SK-N-SH (cell line): ENCODE measurements around the gene DPH7. TPM values are rescaled to one million over a fixed set of nuclear protein-coding genes. Genes with fewer than 3 reads are reported as not detected.
A peak's percentile ranks its signal among the peaks of the same experiment; 100 is the strongest.

Experiments used
- CTCF ChIA-PET: fragments of 300-600, 350-600 bp; formaldehyde crosslinking; extraction: SDS; loops from one replicate; lab custom pipeline; 2021; lab: Yijun Ruan, JAX
- POLR2A ChIA-PET: fragments of 350-600 bp; sonication (Branson Sonifier 250); formaldehyde crosslinking; extraction: SDS; loops from one replicate; lab custom pipeline; 2020; ENCODE audit warnings: antibody characterized with exemption, inconsistent platforms; lab: Yijun Ruan, JAX
- DNase-seq: peaks from one replicate; pipeline ENCODE4 v3.0.0; 2012
- H2AFZ ChIP-seq: fragments of 200-600 bp; sonication (generic); 2 replicates; pipeline ENCODE4 v1.8.1; 2016; ENCODE audit warnings: antibody characterized with exemption, mild to moderate bottlenecking, low read depth
- H3F3A ChIP-seq: fragments of 200-600 bp; sonication (generic); replicated peaks from 2 replicates; pipeline ENCODE3; 2016; ENCODE audit warnings: antibody characterized with exemption, mild to moderate bottlenecking; ENCODE audit not compliant: insufficient read depth
- H3K27ac ChIP-seq, 2 experiments: fragments of 200-500 bp in 1 of 2; fragments of 200-600 bp in 1 of 2; sonication (Bioruptor generic) in 1 of 2; sonication (generic), shearing (Covaris generic) in 1 of 2; 2 replicates each; pipeline versions ENCODE4 v1.5.1 to v1.6.1; 2014 to 2016; ENCODE audit warnings: low read depth in 2 of 2, inconsistent platforms in 1 of 2, low read length in 1 of 2, mild to moderate bottlenecking in 1 of 2, mixed read lengths in 1 of 2
- H3K27me3 ChIP-seq: fragments of 200-600 bp; sonication (generic), shearing (Covaris generic); 2 replicates; pipeline ENCODE4 v1.6.1; 2016; ENCODE audit warnings: mixed run types; ENCODE audit not compliant: insufficient read depth
- H3K36me3 ChIP-seq, 2 experiments: fragments of 200-500 bp in 1 of 2; fragments of 200-600 bp in 1 of 2; sonication (Bioruptor generic) in 1 of 2; sonication (generic) in 1 of 2; replicated peaks in 1 of 2; 2 replicates each; pipeline versions ENCODE3 to v1.5.1; 2014 to 2016; ENCODE audit warnings: low read length in 1 of 2, mild to moderate bottlenecking in 1 of 2; ENCODE audit not compliant: insufficient read depth in 2 of 2, control insufficient read depth in 1 of 2
- H3K4me1 ChIP-seq, 2 experiments: fragments of 200-500 bp in 1 of 2; fragments of 200-600 bp in 1 of 2; sonication (Bioruptor generic) in 1 of 2; sonication (generic), shearing (Covaris generic) in 1 of 2; 2 replicates each; pipeline versions ENCODE4 v1.5.1 to v1.6.1; 2014 to 2016; ENCODE audit warnings: low read depth in 1 of 2, low read length in 1 of 2, mixed run types in 1 of 2; ENCODE audit not compliant: insufficient read depth in 2 of 2, control insufficient read depth in 1 of 2
- H3K4me2 ChIP-seq: fragments of 200-600 bp; sonication (generic), shearing (Covaris generic); 2 replicates; pipeline ENCODE4 v1.6.1; 2017; ENCODE audit warnings: mixed run types
- H3K4me3 ChIP-seq, 2 experiments: fragments of 200-500 bp in 1 of 2; fragments of 200-600 bp in 1 of 2; sonication (Bioruptor generic) in 1 of 2; sonication (generic), shearing (Covaris generic) in 1 of 2; 2 replicates each; pipeline versions ENCODE4 v1.5.1 to v1.8.1; 2014 to 2016; ENCODE audit warnings: low read depth in 2 of 2, inconsistent platforms in 1 of 2, low read length in 1 of 2, mild to moderate bottlenecking in 1 of 2, mixed read lengths in 1 of 2, moderate library complexity in 1 of 2
- H3K79me2 ChIP-seq: fragments of 200-600 bp; sonication (generic); 2 replicates; pipeline ENCODE4 v1.8.1; 2017; ENCODE audit warnings: mild to moderate bottlenecking; ENCODE audit not compliant: insufficient read depth
- H3K9ac ChIP-seq: fragments of 200-600 bp; sonication (generic); 2 replicates; pipeline ENCODE4 v1.6.1; 2017; ENCODE audit warnings: mixed run types
- H3K9me2 ChIP-seq: fragments of 200-600 bp; sonication (generic); 2 replicates; pipeline ENCODE4 v1.6.1; 2017; ENCODE audit warnings: mixed run types
- H3K9me3 ChIP-seq: fragments of 200-600 bp; sonication (generic); 2 replicates; pipeline ENCODE4 v1.6.1; 2017; ENCODE audit warnings: mixed run types, mild to moderate bottlenecking, moderate library complexity
- H4K20me1 ChIP-seq: fragments of 200-600 bp; sonication (generic); 2 replicates; pipeline ENCODE4 v1.6.1; 2017; ENCODE audit warnings: mild to moderate bottlenecking, mixed run types; ENCODE audit not compliant: insufficient read depth
- CHD2 ChIP-seq: fragments of 150-350 bp; IDR thresholded peaks from 2 replicates; pipeline ENCODE4 v1.6.1; 2018; ENCODE audit warnings: low read length; ENCODE audit not compliant: partially characterized antibody
- ELF1 ChIP-seq: IDR thresholded peaks from 2 replicates; pipeline ENCODE4 v1.4.0; 2012
- EP300 ChIP-seq, 2 experiments: IDR thresholded peaks; 2 replicates each; pipeline versions ENCODE4 v1.4.0 to v1.6.1; 2012; ENCODE audit warnings: borderline replicate concordance in 1 of 2, low read depth in 1 of 2, low read length in 1 of 2
- EZH2phosphoT487 ChIP-seq: fragments of 200-600 bp; sonication (generic); IDR thresholded peaks from 2 replicates; pipeline ENCODE4 v1.6.1; 2017; ENCODE audit warnings: low read depth, mixed run types, mild to moderate bottlenecking, antibody characterized with exemption, moderate library complexity, borderline replicate concordance
- FOXJ3 ChIP-seq: sonication (generic); formaldehyde crosslinking; IDR thresholded peaks from 2 replicates; pipeline ENCODE4 v1.5.1; 2020; ENCODE audit warnings: mild to moderate bottlenecking, missing genetic modification reagents
- FOXM1 ChIP-seq: IDR thresholded peaks from 2 replicates; pipeline ENCODE4 v1.4.0; 2012; ENCODE audit warnings: low read depth, mild to moderate bottlenecking
- GABPA ChIP-seq: IDR thresholded peaks from 2 replicates; pipeline ENCODE4 v1.4.0; 2012; ENCODE audit warnings: low read depth, mild to moderate bottlenecking
- JUND ChIP-seq: IDR thresholded peaks from 2 replicates; pipeline ENCODE4 v1.4.0; 2012
- MAX ChIP-seq: IDR thresholded peaks from 2 replicates; pipeline ENCODE4 v1.4.0; 2012; ENCODE audit warnings: low read depth
- MEF2A ChIP-seq: IDR thresholded peaks from 2 replicates; pipeline ENCODE4 v1.4.0; 2012; ENCODE audit warnings: low read depth, borderline replicate concordance
- MXI1 ChIP-seq: IDR thresholded peaks from 2 replicates; pipeline ENCODE4 v1.6.1; 2012; ENCODE audit warnings: mild to moderate bottlenecking, low read depth, low read length, improper control_type of control experiment
- NRF1 ChIP-seq: IDR thresholded peaks from 2 replicates; pipeline ENCODE4 v1.6.1; 2012; ENCODE audit warnings: low read depth, mild to moderate bottlenecking, low read length
- PBX3 ChIP-seq: IDR thresholded peaks from 2 replicates; pipeline ENCODE4; 2012
- POLR2AphosphoS5 ChIP-seq: IDR thresholded peaks from 2 replicates; pipeline ENCODE4 v1.6.1; 2012; ENCODE audit warnings: low read depth, low read length
- RAD21 ChIP-seq: IDR thresholded peaks from 2 replicates; pipeline ENCODE4 v1.6.1; 2012; ENCODE audit warnings: mild to moderate bottlenecking, low read length
- RCOR1 ChIP-seq: fragments of 150-350 bp; IDR thresholded peaks from 2 replicates; pipeline ENCODE4 v1.6.1; 2017; ENCODE audit warnings: antibody characterized with exemption, low read length
- RXRA ChIP-seq: IDR thresholded peaks from 2 replicates; pipeline ENCODE4 v1.4.0; 2012; ENCODE audit warnings: low read depth, mild to moderate bottlenecking, borderline replicate concordance
- SIN3A ChIP-seq: IDR thresholded peaks from 2 replicates; pipeline ENCODE4 v1.6.1; 2012; ENCODE audit warnings: low read depth, mild to moderate bottlenecking, low read length, moderate library complexity, borderline replicate concordance
- SMC3 ChIP-seq: IDR thresholded peaks from 2 replicates; pipeline ENCODE4 v1.6.1; 2012; ENCODE audit warnings: low read depth, low read length, improper control_type of control experiment
- TAF1 ChIP-seq: IDR thresholded peaks from 2 replicates; pipeline ENCODE4 v1.6.1; 2012; ENCODE audit warnings: low read depth, mild to moderate bottlenecking, low read length, moderate library complexity, borderline replicate concordance
- TCF12 ChIP-seq: IDR thresholded peaks from 2 replicates; pipeline ENCODE4 v1.4.0; 2012
- USF1 ChIP-seq: IDR thresholded peaks from 2 replicates; pipeline ENCODE4 v1.4.0; 2012; ENCODE audit warnings: low read depth, borderline replicate concordance
- ZBTB33 ChIP-seq: IDR thresholded peaks from 2 replicates; pipeline ENCODE4 v1.4.0; 2012; ENCODE audit warnings: low read depth, borderline replicate concordance
- WGBS: methylation state at CpG from one replicate; pipeline ENCODE4 v1.1.6; 2017; ENCODE audit warnings: low lambda C conversion rate; 5-methylcytosine and 5-hydroxymethylcytosine counted together
- polyA plus RNA-seq, 3 experiments: library from polyadenylated mRNA; depleted of rRNA; stranded (reverse); fragments of >200 nt; gene quantifications; 2 replicates each; pipeline ENCODE4 v1.2.3, GENCODE V29; 2012

Gene DPH7
- polyA plus RNA-seq, 1 of the 3 experiments (the other 2 are of a cell fraction), result 59.9 TPM

- H3K4me3 ChIP-seq, result peak within 1 kb of the TSS; percentile 94 to 97
- peaks cover 11% of the 10 kb centered on the region for H3F3A ChIP-seq
- TF ChIP-seq NRF1, result peak; percentile 100
- TF ChIP-seq ZBTB33, result peak; percentile 65; the same call in 1 of the 2 replicates
- TF ChIP-seq TAF1, result peak; percentile 72
- peak; percentile 67; the same call in 1 of the 2 replicates for TF ChIP-seq SIN3A
- no peak for TF ChIP-seq MEF2A
- no peak for TF ChIP-seq USF1
- peak; percentile 82 for TF ChIP-seq GABPA
- TF ChIP-seq EP300 (IDR thresholded peaks at IDR 0.05; ENCODE audit: borderline replicate concordance in 1 of 2, low read depth in 1 of 2, low read length in 1 of 2), result no peak
- peak; percentile 61 for TF ChIP-seq MAX
- no peak for TF ChIP-seq RCOR1
- no peak for TF ChIP-seq JUND
- TF ChIP-seq RAD21, result no peak
- peak; percentile 40 for TF ChIP-seq CHD2
- no peak for TF ChIP-seq EZH2phosphoT487
- TF ChIP-seq FOXM1, result 0 out of 2 replicates have a peak, but pooled peaks have one; percentile 24
- peak; percentile 67 for TF ChIP-seq POLR2AphosphoS5
- no peak for TF ChIP-seq RXRA
- TF ChIP-seq TCF12, result no peak
- peak; percentile 55; the same call in 1 of the 2 replicates for TF ChIP-seq ELF1
- no peak for TF ChIP-seq SMC3
- no peak for TF ChIP-seq FOXJ3
- TF ChIP-seq MXI1, result peak; percentile 72; the same call in 1 of the 2 replicates
- TF ChIP-seq PBX3, result peak; percentile 6; the same call in 1 of the 2 replicates
- TF ChIP-seq, all 33 proteins: peak for 12
- 9% methylated on average over 8 of the region's 94 CpGs for WGBS
- Histone ChIP-seq H3K36me3 (peaks cover 7 to 25% of the 10 kb centered on the region in 2 experiments), H2AFZ (peak within 1 kb of the TSS; percentile 63; the same call in 1 of the 2 replicates), H3K9ac (peak within 1 kb of the TSS; percentile 91), H3K27me3 (no peaks in the 10 kb centered on the region), H3K4me2 (peak within 1 kb of the TSS; percentile 98), H3K9me2 (no peaks in the 10 kb centered on the region), H3K79me2 (peaks cover 72% of the 10 kb centered on the region), H3K27ac (peak within 1 kb of the TSS; percentile 83 to 91), H3K4me1 (peaks cover 15 to 25% of the 10 kb centered on the region in 2 experiments; a peak in 3 of 4 replicates), H4K20me1 (peaks cover 30% of the 10 kb centered on the region), H3K9me3 (no peaks in the 10 kb centered on the region)
- CTCF ChIA-PET, result interaction anchor here (1.0 kb wide), 1 partner anchor 39 kb away, joined by 3 read pairs; no protein-coding TSS in a partner anchor
- DNase-seq, result peak; percentile 99
- POLR2A ChIA-PET, result interaction anchor here (0.7 to 1.3 kb wide), 4 partner anchors 11 to 59 kb away, joined by 3 to 7 read pairs (median 4); partner anchors contain the start of gene ARRDC1
Observed at GRCh38 chr9:137618105-137619067, 39.7 kb upstream of the DPH7 start, which contains the start of gene EHMT1. Gene EHMT1, plus strand, starts transcription at chr9:137619005. Its CDS starts 24 bp downstream, at chr9:137619029.
